HG02798 (cell line): ENCODE measurements around the gene CERCAM.
"Not testable (repeated sequence)": the region's sequence is repeated elsewhere in the genome, so short reads cannot be mapped to it uniquely, and the experiment has no call there.

Experiments used
- ATAC-seq: cut with Tn5 transposase; IDR thresholded peaks from one replicate; pipeline ENCODE4 v1.9.1; 2021; ENCODE audit warnings: mild to moderate bottlenecking; ENCODE audit not compliant: unreplicated experiment, poor library complexity

The CERCAM gene

GRCh38 chr9:128392302-128393144, 28.1 kb upstream of the CERCAM start:
- ATAC-seq, result no peak

- ATAC-seq, result no peak
Observed at GRCh38 chr9:128393145-128393775, 27.4 kb upstream of the CERCAM start.

GRCh38 chr9:128393970-128394369, 26.7 kb upstream of the CERCAM start:
- ATAC-seq, result no peak

- no peak for ATAC-seq
Observed at GRCh38 chr9:128394379-128395168, 26.1 kb upstream of the CERCAM start.

GRCh38 chr9:128396970-128397613, 23.6 kb upstream of the CERCAM start:
- ATAC-seq, result no peak

- no peak for ATAC-seq
Observed at GRCh38 chr9:128397831-128398230, 22.8 kb upstream of the CERCAM start.

- no peak for ATAC-seq
Observed at GRCh38 chr9:128399861-128400260, 20.8 kb upstream of the CERCAM start.

- no peak for ATAC-seq
Observed at GRCh38 chr9:128404560-128404959, 16.1 kb upstream of the CERCAM start.

GRCh38 chr9:128405077-128405779, 15.4 kb upstream of the CERCAM start:
- no peak for ATAC-seq

GRCh38 chr9:128405780-128406171, 14.9 kb upstream of the CERCAM start:
- ATAC-seq, result no peak

GRCh38 chr9:128406848-128407391, 13.7 kb upstream of the CERCAM start:
- ATAC-seq, result no peak

GRCh38 chr9:128408963-128409431, 11.7 kb upstream of the CERCAM start:
- no peak for ATAC-seq

- no peak for ATAC-seq
Observed at GRCh38 chr9:128409450-128409849, 11.2 kb upstream of the CERCAM start.

GRCh38 chr9:128409978-128410377, 10.7 kb upstream of the CERCAM start:
- no peak for ATAC-seq

- no peak for ATAC-seq
Observed at GRCh38 chr9:128411364-128412119, 9.1 kb upstream of the CERCAM start.

GRCh38 chr9:128412120-128412790, 8.4 kb upstream of the CERCAM start:
- no peak for ATAC-seq

GRCh38 chr9:128413728-128414127, 6.9 kb upstream of the CERCAM start:
- not testable (repeated sequence) for ATAC-seq

- ATAC-seq, result no peak
Observed at GRCh38 chr9:128414461-128414860, 6.2 kb upstream of the CERCAM start.
